Activated CD4-positive, alpha-beta T cell treated with anti-CD3 and anti-CD28 coated beads, Interleukin-2, amount 50 U/mL, for 48 hours (primary cell): ENCODE data around the gene EMID1.

Source experiments
- DNase-seq, 2 experiments: peaks; one replicate each; pipeline ENCODE4 v3.0.0-alpha.2; 2020

EMID1 gene

DNA sequence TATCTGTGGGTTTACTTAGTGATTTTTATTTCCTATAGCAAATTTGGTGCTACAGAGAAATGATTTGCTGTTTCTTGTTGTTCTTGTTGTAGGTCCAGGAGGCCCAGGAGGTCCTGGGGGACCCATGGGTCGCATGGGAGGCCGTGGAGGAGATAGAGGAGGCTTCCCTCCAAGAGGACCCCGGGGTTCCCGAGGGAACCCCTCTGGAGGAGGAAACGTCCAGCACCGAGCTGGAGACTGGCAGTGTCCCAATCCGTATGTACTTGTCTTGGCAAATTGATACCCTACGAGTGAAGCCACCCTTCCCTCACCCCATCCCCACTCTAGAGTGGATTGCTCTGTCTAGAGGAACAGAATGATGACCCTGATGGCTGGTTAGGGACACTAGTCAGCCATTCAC, 92.9 kb downstream of the EMID1 start:
- no peak for DNase-seq

DNA sequence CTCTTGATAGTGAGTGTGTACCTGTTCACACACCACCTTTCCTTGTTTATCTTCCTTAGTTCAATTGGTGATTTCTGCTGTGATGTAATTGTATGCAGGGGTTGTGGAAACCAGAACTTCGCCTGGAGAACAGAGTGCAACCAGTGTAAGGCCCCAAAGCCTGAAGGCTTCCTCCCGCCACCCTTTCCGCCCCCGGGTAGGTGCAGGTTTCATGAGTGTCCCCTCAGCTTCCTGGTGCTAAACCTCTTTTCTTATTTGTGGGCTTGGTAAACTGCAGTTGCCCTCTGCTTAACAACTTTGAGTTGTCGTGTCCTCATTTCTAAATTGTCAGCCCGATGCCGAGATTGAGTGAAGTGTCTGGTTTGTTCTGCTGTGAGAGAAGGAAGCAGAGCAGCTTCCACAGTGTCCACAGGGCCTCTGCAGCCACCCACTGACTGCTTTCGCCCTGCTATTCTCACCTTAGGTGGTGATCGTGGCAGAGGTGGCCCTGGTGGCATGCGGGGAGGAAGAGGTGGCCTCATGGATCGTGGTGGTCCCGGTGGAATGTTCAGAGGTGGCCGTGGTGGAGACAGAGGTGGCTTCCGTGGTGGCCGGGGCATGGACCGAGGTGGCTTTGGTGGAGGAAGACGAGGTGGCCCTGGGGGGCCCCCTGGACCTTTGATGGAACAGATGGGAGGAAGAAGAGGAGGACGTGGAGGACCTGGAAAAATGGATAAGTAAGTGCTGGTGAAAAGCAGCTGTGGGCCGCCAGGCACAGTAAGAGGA, 93.6 kb downstream of the EMID1 start:
- no peak for DNase-seq

DNA sequence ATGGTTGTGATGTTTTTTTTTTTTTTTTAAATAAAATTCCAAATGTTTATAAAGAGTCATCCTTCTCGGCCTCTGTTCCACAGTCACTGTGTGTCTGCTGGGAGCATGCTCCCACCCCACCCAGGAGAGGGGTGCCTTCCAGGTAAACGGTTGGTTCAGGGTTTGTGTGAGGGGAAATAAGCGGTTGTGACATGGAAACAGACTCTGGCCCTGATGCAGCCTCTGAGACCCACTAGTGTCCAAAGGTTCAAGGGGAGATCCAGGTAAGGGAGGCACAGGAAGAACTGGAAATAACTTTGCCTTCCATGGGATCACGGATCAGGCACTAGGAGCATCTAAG, 94.7 kb downstream of the EMID1 start:
- DNase-seq = no peak

DNA sequence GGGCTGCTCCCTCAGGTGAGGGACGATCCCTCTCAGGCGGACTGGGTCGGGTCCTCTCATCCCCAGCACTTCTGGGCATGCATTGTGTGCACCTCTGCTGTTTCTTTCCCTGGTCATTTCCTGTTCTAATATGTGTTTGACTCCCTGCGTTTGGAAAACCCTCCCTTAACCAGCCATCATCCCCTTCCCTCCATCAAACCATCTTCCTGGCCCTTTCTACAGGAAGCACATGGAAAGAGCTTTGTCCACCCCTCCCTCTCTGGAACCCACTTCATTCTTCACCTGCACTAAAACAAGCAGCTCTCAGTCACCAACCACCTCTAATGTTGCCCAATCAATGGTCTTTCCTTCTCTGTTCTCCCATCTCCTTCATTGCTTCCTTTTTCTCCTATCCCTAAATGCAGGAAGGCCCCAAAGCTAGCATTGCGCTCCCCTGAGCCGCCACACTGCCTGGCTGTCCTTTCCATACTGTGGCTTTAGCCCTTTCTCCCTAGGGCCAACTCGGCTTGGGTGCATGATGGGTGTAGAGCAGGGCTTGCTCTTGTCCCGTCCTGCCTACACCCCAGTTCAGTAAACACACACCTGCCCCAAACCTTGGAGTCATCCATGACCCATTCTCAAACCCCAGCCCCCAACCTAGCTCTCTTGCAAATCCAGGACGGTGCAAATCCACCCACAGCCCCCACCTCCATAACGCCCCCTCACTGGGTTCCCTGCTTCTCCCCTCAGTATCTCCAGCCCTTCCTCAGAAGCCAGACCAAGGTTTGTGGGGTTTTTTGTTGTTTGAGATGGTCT, 95.3 kb downstream of the EMID1 start:
- DNase-seq = no peak

DNA sequence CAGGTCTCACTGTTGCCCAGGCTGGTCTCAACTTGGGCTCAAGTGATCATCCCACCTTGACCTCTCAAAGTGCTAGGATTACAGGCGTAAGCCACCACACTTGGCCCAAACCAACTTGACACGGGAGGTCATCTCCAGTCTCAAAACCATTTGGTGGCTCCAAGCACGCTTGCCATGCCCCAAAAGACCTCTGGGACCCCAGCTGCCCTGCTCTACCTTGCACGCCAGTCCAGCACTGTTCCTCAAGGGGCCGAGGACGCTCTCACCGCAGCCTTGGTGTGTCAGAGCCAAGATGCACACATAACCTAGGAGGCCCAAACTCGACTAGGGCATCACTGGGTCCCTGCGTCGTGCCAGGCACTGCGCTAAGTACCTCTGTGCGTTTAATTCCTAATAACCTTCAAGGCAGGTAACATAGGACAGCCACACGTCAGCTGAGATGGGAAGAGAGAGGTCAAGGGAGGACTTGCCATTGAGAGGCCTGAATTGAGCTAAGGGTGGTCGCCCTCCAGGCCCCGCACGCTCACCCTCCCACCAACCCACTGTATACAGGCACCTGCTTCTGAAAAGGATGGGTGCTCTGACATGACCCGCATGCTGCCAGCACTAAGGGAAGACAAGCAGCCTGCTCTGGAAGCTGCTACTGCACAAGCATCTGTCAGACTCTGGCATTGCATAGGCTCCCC, 96.2 kb downstream of the EMID1 start:
- DNase-seq = no peak

DNA sequence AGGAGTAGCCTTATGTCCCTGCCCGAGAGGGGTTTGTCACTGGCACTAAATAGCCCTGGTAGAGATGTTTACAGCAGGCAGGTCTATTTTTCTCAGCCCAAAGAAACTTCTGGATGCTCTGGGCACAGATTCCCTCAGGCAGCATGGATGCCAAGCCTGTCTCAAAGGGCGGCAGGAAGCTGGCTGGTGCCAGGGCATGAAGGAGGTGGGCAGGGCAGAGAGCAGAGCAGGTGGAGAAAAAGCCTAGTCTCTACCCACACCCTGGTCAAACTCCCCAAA, 96.6 kb downstream of the EMID1 start:
- no peak for DNase-seq

DNA sequence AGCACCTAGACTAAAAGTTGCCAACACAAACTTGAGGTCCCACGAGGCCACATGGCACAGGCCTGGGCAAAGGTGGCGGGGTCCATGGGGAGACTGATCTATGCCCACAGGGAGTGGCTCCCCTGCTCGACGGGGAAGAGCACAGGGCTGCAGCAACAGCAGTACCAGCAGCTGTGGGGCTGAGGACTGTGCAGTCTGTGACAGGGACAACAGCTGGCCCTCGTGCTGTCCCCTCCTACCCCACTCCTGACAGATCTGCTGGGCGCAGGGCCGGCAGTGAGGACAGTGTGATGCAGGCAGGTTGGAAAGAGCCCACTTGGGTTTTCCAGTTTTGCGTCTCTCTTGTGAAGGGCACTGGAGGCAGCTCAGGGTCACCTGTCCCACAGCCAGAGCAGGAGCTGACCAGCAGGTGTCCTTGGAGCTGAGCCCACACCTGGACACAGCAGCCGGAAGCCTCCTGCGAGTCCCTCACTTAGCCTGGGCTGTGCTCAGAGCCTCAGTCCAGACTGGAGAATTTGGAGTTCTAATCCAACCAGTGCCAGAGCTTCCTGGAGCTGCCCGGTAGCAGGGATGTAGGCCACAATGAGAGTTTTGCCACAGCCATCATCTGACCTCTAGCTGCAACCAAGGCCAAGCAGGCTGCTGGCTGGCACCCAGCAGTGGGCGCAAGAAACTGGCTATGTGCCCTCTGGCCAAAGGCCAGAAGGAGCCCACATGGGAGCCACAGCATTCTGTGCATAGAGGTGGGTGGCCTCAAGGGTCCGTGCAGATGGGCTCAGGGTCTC, 97.2 kb downstream of the EMID1 start:
- DNase-seq = no peak

DNA sequence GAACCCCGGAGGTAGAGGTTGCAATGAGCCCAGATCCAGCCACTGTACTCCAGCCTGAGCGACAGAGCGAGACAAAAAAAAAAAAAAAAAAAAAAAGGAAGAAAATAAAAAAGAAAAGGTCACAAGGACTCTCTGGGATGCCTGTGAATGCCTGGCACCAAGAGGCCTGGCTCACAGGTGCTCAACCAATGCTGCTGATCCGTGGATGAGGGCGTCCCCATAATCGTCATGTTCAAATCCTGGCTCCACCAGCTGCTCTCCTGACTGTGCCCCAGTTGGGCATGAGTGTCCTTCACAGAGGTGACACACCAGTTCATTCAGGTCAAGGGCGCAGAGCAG, 100.1 kb downstream of the EMID1 start:
- DNase-seq = no peak

DNA sequence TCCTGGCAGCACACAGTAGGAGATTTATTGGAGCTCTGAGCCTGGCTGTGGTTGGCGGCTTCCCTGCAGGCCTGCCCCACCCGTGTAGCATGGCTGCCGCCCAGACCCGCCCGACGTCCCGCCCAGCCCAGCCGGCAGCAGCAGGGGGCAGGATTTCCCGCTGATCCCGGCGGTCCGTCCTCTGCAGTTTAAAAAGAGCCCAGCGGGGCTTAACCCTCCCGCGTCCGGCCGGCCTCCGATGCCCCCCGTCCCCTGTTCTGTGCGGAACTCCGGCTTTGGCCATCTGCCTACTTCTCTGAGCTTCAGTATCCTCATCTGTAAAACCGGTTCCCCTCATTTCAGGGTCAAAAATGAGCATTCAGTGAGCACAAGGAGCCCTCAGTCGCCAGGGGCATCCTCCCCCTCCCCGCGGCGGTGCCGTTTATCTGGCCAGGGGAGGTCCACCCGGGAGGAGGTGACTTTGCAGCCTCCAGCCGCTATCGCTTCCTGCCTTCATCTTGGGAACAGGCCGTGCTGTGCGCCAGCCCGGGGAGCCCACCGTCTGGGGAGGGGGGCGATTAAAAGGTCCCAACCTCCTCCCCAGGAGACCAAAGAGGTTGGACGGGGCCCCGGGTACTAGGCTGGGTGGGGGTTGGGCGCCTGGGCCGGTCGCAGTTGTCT, 100.6 kb downstream of the EMID1 start, which contains the start of gene GAS2L1:
Gene GAS2L1, plus strand, starts transcription at position 476 of the 660 bp plus-strand sequence. CDS start 1,456 bp downstream, outside the sequence.
- peak; percentile 63 to 65 for DNase-seq

DNA sequence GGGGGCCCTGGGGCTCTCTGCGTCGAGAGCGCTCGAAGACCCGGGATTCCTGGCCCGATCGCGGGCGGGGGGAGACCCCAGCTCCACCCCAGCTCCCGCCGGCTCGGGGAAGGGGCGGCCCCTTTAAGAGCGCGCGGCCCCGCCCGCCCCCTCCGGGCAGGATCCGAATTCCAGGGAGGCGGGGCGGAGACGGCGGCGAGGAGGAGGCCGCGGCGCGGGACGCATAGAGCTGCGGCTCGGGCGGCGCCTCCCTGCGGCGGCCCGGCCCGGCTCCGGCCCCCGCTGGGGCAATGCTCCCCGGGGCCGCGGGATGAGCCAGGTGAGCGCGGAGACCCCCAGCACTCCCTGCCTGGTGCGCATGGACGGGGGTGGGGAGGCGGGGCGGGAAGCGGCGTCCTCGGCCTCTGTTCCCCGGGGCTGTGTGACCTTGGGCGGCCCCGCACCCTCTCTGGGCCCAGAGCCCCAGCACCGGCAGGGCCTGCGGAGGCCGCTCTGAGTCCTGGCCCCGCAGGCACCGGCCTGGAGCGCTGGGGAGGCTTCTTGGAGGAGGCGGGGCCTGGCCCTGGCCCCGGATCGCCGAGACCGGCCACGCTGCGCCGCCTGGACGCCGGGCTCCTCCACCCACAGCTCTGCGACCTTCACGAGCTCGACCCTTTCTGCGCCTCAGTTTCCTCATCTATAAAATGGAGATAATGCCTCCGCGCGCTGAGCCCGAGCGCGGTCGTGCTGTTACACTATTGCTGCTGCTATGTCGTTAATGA, 101.3 kb downstream of the EMID1 start:
- peak; percentile 54 to 64 for DNase-seq

DNA sequence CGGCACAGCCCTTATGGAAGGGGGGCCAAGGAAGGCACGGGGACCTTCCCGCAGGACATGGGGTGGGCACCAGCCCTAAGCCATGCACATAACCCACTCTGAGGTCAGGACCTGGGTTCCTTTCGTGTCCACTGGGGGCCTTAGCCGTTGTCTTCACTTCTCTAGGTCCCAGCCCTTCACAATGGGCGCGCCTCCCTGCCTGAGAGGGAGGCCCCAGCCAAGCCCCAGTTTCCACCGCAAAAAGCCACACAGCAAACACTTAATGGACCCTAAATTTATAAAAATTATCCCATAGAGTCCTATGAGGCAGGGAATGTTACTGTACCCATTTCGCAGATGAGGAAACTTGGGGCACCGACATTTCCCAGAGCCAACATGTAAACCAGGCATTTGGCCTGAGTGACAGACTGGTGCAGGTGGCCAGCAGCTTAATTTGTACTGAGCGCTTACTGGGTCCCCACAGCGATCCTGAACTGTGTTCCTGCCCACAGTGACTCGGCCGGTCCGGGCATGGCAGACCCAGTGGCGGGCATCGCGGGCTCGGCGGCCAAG, 102.0 kb downstream of the EMID1 start:
- DNase-seq = no peak

DNA sequence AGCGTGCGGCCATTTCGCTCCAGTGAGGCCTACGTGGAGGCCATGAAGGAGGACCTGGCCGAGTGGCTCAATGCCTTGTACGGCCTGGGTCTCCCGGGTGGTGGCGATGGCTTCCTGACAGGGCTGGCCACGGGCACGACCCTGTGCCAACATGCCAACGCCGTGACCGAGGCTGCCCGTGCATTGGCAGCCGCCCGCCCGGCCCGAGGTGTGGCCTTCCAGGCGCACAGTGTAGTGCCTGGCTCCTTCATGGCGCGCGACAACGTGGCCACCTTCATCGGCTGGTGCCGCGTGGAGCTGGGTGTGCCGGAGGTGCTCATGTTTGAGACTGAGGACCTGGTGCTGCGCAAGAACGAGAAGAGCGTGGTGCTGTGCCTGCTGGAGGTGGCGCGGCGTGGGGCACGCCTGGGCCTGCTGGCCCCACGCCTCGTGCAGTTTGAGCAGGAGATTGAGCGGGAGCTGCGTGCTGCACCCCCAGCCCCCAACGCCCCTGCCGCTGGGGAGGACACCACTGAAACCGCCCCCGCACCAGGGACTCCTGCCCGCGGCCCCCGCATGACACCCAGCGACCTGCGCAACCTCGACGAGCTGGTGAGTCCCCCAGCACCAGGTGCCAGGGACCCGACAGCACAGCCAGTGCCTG, 102.6 kb downstream of the EMID1 start:
- no peak for DNase-seq

DNA sequence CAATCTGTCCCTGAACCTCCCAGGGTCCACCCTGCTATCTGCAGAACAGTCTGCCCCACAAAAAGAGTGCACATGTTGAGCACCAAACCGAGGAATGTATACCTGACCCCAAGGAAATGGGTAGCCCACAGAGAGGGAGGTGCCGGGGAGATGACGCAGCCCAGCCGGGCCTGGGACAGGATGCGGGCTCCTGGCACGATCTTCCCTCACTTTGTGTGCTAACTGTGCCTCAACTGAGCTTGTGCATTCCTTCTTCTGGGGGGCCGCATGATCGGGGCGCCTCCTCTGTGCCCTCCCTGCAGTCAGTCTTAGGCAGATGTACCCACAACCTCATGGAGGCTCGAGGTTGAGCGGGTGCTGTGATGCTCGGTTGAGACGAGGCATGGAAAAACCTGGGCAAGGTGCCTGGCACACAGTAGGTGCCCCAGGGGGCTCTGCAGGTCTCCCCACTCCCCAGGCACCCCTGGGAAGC, 103.1 kb downstream of the EMID1 start:
- peak; percentile 34 to 53 for DNase-seq
